ENCODE results near the gene TGM6. TPM values are rescaled to one million over a fixed set of nuclear protein-coding genes. Genes with fewer than 3 reads are reported as not detected.

TGM6 gene
- total RNA-seq, 6 experiments from 2014 or later, result not detected

DNA sequence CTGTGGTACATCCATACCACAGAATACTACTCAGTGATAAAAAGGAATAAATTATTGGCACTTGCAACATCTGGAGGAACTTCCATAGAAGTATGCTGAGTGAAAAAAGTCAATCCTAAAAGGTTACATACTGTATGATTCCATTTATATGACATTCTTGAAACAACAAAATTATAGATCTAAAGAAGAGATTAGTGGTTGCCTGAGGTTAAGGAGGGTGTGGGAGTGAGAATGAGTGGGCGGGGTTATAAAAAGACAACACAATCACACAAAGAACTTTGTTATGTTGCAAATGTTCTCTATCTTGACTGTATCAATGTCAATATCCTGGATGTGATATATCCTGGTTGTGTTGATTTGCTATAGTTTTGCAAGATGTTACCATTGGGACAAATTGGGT lies 68.7 kb downstream of the TGM6 start:
- Mint-ChIP-seq H3K4me1 (ENCODE audit: low read depth) (peaks cover 19% of the 10 kb centered on the region), H3K27ac (no peak overlapping the region), H3K27me3 (ENCODE audit: insufficient read depth) (peaks cover 6% of the 10 kb centered on the region), H3K9me3 (no peaks in the 10 kb centered on the region), H3K36me3 (ENCODE audit: low read depth) (no peaks in the 10 kb centered on the region), H3K4me3 (no peak overlapping the region)
- TF ChIP-seq, protein P1, sequence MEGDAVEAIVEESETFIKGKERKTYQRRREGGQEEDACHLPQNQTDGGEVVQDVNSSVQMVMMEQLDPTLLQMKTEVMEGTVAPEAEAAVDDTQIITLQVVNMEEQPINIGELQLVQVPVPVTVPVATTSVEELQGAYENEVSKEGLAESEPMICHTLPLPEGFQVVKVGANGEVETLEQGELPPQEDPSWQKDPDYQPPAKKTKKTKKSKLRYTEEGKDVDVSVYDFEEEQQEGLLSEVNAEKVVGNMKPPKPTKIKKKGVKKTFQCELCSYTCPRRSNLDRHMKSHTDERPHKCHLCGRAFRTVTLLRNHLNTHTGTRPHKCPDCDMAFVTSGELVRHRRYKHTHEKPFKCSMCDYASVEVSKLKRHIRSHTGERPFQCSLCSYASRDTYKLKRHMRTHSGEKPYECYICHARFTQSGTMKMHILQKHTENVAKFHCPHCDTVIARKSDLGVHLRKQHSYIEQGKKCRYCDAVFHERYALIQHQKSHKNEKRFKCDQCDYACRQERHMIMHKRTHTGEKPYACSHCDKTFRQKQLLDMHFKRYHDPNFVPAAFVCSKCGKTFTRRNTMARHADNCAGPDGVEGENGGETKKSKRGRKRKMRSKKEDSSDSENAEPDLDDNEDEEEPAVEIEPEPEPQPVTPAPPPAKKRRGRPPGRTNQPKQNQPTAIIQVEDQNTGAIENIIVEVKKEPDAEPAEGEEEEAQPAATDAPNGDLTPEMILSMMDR (IDR thresholded peaks at IDR 0.05), result no peak
- DNase-seq, result no peak

DNA sequence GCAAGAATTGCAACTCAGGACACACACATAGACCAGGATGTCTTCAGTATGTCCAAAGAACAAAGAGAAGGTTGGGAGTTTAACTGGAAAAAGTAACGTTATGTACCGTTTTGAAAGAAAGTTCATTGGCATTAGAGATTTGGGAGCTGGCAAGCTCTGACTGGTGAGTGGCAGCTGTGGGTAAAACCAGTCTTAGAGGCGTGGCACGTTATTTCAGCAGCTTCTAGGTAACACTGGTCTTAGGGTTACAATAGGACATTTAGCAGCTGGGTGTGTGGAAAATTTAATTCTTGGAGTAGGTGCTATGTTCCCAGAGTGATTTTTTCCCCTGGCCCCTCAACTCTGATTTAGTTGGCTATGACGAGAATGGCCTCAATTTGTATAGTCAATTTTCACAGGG lies 70.7 kb downstream of the TGM6 start:
- no peak overlapping the region for H3K27ac Mint-ChIP-seq
- no peaks in the 10 kb centered on the region for H3K9me3 Mint-ChIP-seq
- DNase-seq, result no peak
- H3K27me3 Mint-ChIP-seq (ENCODE audit: insufficient read depth), result peaks cover 8% of the 10 kb centered on the region
- no peaks in the 10 kb centered on the region for H3K36me3 Mint-ChIP-seq (ENCODE audit: low read depth)
- TF ChIP-seq, protein P1 (IDR thresholded peaks at IDR 0.05), result no peak
- H3K4me1 Mint-ChIP-seq (ENCODE audit: low read depth), result peaks cover 23% of the 10 kb centered on the region
- H3K4me3 Mint-ChIP-seq, result no peak overlapping the region

DNA sequence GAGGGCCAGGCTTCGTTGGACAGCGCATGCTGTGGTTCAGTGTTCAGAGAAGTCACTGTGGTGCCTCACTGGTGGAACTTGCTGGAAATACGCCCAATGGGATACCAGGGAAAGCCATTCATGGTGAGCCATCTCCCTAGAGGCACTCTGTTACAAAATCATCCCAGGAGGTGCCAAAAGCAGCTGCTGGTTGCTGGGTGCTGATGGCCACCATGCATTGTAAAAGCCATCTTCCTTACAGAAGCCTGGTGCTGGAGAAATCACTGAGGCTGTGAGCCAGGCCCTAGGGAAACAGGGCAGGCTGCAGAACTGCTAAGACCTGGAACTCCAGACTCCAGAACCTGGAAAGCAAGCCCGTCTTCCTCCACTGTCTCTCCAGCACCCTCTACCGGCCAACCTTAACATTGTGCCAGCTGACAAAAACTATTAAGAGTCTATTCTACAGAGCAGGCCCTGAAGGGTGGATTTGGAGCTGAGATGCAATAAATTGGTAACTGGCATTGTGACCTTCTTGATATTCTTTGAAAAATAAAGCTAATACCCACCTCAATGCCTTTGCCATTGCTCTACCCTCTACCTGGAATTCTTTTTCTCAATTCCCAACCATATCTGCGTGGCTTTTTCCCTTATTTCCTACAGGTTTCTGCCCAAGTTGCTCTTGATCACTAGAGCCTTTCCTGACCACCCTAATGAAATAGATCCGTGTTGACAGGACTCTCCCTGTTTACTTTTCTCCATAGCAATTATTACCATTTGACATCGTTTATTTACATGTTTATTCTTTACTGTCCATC lies 71.4 kb downstream of the TGM6 start:
- Mint-ChIP-seq H3K36me3 (ENCODE audit: low read depth) (no peaks in the 10 kb centered on the region), H3K9me3 (no peaks in the 10 kb centered on the region), H3K27me3 (ENCODE audit: insufficient read depth) (peaks cover 8% of the 10 kb centered on the region), H3K4me3 (no peak overlapping the region), H3K4me1 (ENCODE audit: low read depth) (peaks cover 30% of the 10 kb centered on the region), H3K27ac (no peak overlapping the region)
- DNase-seq, result peak; percentile 73
- TF ChIP-seq, protein P1 (IDR thresholded peaks at IDR 0.05), result peak; percentile 94

DNA sequence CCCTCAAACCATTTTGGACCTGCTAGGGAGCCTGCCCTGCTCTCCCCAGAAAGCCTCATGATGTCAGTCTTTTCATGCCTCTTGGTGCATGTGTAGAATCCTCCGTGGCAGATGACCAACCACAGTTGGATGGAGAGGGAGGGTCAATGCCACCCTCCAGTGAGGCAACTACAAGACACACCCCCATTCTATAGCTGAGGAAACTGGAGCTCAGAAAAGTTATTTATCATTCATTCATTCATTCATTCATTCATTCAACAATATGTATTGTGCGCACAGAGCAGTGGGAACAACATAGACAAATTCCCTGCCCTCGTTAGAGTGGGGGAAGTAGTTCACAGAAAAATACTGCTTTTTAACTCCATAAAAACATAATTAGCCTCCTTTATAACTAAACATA lies 73.1 kb downstream of the TGM6 start:
- no peak for DNase-seq
- Mint-ChIP-seq H3K4me1 (ENCODE audit: low read depth) (peaks cover 32% of the 10 kb centered on the region), H3K9me3 (no peaks in the 10 kb centered on the region), H3K36me3 (ENCODE audit: low read depth) (peaks cover 2% of the 10 kb centered on the region), H3K27ac (no peak overlapping the region), H3K27me3 (ENCODE audit: insufficient read depth) (peaks cover 8% of the 10 kb centered on the region), H3K4me3 (no peak overlapping the region)
- TF ChIP-seq, protein P1 (IDR thresholded peaks at IDR 0.05), result no peak

DNA sequence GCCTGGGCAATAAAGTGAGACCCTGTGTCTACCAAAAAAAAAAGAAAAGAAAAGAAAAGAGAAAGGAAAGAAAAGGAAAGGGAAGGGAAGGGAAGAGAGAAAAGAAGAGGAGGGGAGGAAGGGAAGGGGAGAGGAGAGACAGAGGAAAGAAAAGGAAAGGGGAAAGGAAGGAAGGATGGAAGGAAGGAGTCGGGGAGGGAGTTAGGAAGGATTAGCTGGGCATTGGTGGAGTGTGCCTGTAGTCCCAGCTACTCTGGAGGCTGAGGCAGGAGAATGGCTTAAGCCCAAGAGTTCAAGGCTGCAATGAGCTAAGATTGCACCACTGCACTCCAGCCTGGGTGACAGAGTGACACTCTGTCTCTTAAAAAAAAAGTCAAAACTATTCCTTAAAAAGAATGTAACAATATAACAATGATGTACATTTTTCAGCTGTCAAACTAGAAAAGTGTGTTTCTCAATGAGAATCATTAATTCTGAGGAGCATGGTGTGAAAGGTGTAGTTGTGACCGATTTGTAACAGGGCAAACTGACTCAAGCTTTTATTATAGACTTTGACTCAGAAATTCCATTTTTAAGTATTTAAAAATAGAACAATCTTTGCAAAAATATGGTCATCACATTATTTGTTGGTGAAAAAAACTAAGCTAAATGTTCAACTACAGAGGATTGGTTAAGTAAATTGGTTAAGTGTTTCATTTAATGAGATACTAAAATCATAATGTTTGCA lies 75.2 kb downstream of the TGM6 start:
- Mint-ChIP-seq H3K27me3 (ENCODE audit: insufficient read depth) (peaks cover 3% of the 10 kb centered on the region; the same call in 1 of the 2 replicates), H3K4me3 (no peak overlapping the region), H3K9me3 (no peaks in the 10 kb centered on the region), H3K36me3 (ENCODE audit: low read depth) (peaks cover 19% of the 10 kb centered on the region), H3K27ac (no peak overlapping the region), H3K4me1 (ENCODE audit: low read depth) (peaks cover 25% of the 10 kb centered on the region)
- DNase-seq, result no peak
- TF ChIP-seq, protein P1 (IDR thresholded peaks at IDR 0.05), result no peak

All from HFFc6 (cell line).